ENCODE results near the gene NCAPD3. TPM values are rescaled to one million over a fixed set of nuclear protein-coding genes. Genes with fewer than 3 reads are reported as not detected.

Gene NCAPD3
- total and polyA plus RNA-seq, 2 donors, result 7.2 to 24.4 TPM

DNA sequence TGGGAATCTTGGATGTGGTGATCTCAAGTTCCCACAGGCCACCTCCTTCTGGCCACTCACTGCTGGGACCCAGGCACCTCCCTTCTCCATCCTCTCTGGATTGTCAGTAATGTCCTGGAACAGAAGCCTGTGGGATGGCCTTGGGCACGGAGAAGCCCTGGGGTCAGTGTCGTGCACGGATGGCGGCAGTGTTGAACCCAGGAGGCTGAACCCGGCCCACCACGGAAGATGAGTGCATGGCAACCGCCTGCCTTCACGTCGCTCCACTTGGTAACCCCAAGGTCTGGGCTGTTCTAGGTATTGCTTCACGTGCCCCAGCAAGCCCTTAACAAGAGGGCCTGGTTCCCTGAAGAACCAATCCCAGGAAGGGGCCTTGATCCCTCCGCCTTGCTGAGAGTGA is 22.3 kb upstream of the NCAPD3 start:
- no peaks in the 10 kb centered on the region for H3K9me3 ChIP-seq (ENCODE audit: control insufficient read depth in 2 of 2, insufficient read depth in 1 of 2, low read length in 1 of 2)
- no peak for DNase-seq (ENCODE audit: low read depth in 6 of 9, low spot score in 9 of 9)
- H3K27ac ChIP-seq (ENCODE audit: low read depth in 1 of 2, low read length in 1 of 2), result no peak overlapping the region
- 91% methylated on average over 11 of the region's 11 CpGs for WGBS
- no peaks in the 10 kb centered on the region for H3K27me3 ChIP-seq (ENCODE audit: control insufficient read depth in 2 of 2, insufficient read depth in 1 of 2, low read length in 1 of 2)
- no peak overlapping the region for H3K4me3 ChIP-seq (ENCODE audit: low read length in 2 of 2)
- peaks cover 96 to 97% of the 10 kb centered on the region in 2 donors for H3K36me3 ChIP-seq (ENCODE audit: control insufficient read depth in 2 of 2, insufficient read depth in 2 of 2, low read length in 1 of 2)
- no peaks in the 10 kb centered on the region for H3K4me1 ChIP-seq (ENCODE audit: control insufficient read depth in 2 of 2, insufficient read depth in 2 of 2, low read length in 2 of 2)

DNA sequence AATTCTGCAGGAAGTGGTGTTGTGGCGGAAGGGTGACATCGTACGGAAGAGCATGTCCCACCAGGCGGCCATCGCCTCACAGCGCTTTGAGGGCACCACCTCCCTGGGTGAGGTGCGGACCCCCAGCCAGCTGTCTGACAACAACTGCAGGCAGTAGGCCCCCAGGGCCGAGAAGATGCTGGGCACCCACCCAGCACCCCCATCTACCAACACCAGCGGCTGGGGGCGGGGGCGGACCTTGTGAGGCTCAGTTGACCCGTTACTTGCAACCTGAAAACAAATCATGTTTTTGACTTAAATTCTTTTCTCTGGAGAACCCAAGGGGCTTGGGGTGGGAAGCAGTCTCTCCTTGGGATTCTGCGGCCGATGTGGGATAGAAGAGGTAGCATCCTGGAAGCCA is 21.7 kb upstream of the NCAPD3 start:
- Histone ChIP-seq H3K27me3 (ENCODE audit: control insufficient read depth in 2 of 2, insufficient read depth in 1 of 2, low read length in 1 of 2) (no peaks in the 10 kb centered on the region), H3K27ac (ENCODE audit: low read depth in 1 of 2, low read length in 1 of 2) (no peak overlapping the region), H3K4me1 (ENCODE audit: control insufficient read depth in 2 of 2, insufficient read depth in 2 of 2, low read length in 2 of 2) (no peaks in the 10 kb centered on the region), H3K36me3 (ENCODE audit: control insufficient read depth in 2 of 2, insufficient read depth in 2 of 2, low read length in 1 of 2) (peaks cover 93 to 97% of the 10 kb centered on the region in 2 donors), H3K4me3 (ENCODE audit: low read length in 2 of 2) (no peak overlapping the region), H3K9me3 (ENCODE audit: control insufficient read depth in 2 of 2, insufficient read depth in 1 of 2, low read length in 1 of 2) (no peaks in the 10 kb centered on the region)
- 96% methylated on average over 14 of the region's 14 CpGs for WGBS
- no peak for DNase-seq (ENCODE audit: low read depth in 6 of 9, low spot score in 9 of 9)

DNA sequence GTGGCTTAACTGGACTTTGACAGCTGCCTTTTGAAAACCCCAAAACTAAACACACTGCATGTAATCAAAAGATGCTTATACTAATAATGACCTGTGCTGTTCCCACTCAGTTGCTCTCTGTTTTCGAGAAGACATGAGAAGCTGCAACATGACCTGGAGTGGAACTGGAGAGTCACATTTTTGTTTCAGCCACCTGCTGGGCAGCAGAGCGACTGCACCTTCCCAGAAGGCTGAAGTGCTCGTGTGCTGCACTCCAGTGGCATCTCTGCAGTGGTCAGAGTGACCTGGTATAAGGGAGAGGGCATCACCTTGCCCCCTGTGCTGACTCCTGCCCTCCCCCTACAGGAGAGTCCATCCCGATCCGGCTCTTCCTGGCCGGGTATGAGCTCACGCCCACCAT is 20.8 kb upstream of the NCAPD3 start:
- no peaks in the 10 kb centered on the region for H3K4me1 ChIP-seq (ENCODE audit: control insufficient read depth in 2 of 2, insufficient read depth in 2 of 2, low read length in 2 of 2)
- no peaks in the 10 kb centered on the region for H3K9me3 ChIP-seq (ENCODE audit: control insufficient read depth in 2 of 2, insufficient read depth in 1 of 2, low read length in 1 of 2)
- no peaks in the 10 kb centered on the region for H3K27me3 ChIP-seq (ENCODE audit: control insufficient read depth in 2 of 2, insufficient read depth in 1 of 2, low read length in 1 of 2)
- DNase-seq (ENCODE audit: low read depth in 6 of 9, low spot score in 9 of 9), result peak in 2 of 9 donors; percentile 29 to 33
- 90% methylated on average over 7 of the region's 7 CpGs for WGBS
- peaks cover 92 to 97% of the 10 kb centered on the region in 2 donors for H3K36me3 ChIP-seq (ENCODE audit: control insufficient read depth in 2 of 2, insufficient read depth in 2 of 2, low read length in 1 of 2)
- H3K27ac ChIP-seq (ENCODE audit: low read depth in 1 of 2, low read length in 1 of 2), result no peak overlapping the region
- H3K4me3 ChIP-seq (ENCODE audit: low read length in 2 of 2), result no peak overlapping the region

DNA sequence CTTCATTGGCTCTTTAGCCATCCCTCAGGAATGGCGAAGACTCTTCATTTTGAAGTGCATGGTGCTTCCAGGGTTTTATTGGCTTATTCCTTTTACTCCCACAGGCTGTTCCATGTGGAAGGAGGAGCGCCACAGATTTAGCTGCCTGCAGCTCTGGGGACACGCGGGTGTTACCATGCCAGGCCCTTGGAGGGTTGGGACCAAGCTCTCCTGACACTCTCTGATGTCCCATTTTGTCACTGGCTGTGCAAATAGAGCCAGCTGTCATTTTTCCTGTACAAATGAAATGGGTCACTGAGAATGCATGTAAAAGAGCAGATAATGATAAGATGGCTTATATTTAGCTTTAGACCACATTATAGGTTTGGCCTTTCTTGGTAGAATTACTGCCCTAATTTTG is 20.1 kb upstream of the NCAPD3 start:
- no peak overlapping the region for H3K27ac ChIP-seq (ENCODE audit: low read depth in 1 of 2, low read length in 1 of 2)
- no peak for DNase-seq (ENCODE audit: low read depth in 6 of 9, low spot score in 9 of 9)
- H3K9me3 ChIP-seq (ENCODE audit: control insufficient read depth in 2 of 2, insufficient read depth in 1 of 2, low read length in 1 of 2), result no peaks in the 10 kb centered on the region
- H3K27me3 ChIP-seq (ENCODE audit: control insufficient read depth in 2 of 2, insufficient read depth in 1 of 2, low read length in 1 of 2), result no peaks in the 10 kb centered on the region
- WGBS, result 99% methylated on average over 4 of the region's 4 CpGs
- H3K4me1 ChIP-seq (ENCODE audit: control insufficient read depth in 2 of 2, insufficient read depth in 2 of 2, low read length in 2 of 2), result no peaks in the 10 kb centered on the region
- H3K4me3 ChIP-seq (ENCODE audit: low read length in 2 of 2), result no peak overlapping the region
- H3K36me3 ChIP-seq (ENCODE audit: control insufficient read depth in 2 of 2, insufficient read depth in 2 of 2, low read length in 1 of 2), result peaks cover 92 to 97% of the 10 kb centered on the region in 2 donors

DNA sequence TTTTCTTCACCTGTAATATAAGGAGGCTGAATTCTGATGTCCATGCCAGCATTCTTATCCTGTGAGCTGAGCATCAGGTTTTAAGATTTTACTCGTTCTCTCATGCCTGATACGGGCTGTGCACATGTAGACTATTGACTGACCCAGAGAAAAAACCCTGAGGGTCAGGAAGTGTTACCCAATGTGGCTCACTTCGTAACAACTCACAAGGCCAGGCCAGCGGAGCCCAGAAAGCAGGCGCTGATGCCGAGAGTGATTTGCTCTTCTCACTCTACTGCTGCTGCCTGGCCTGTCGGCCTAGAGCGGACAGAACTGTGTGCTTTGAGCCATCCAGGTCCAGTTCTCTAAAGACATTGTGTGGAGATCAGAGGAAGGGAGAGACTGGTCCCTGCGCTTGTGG is 18.6 kb upstream of the NCAPD3 start:
- 97% methylated on average over 9 of the region's 9 CpGs for WGBS
- Histone ChIP-seq H3K9me3 (ENCODE audit: control insufficient read depth in 2 of 2, insufficient read depth in 1 of 2, low read length in 1 of 2) (no peaks in the 10 kb centered on the region), H3K36me3 (ENCODE audit: control insufficient read depth in 2 of 2, insufficient read depth in 2 of 2, low read length in 1 of 2) (peaks cover 78 to 90% of the 10 kb centered on the region in 2 donors), H3K4me3 (ENCODE audit: low read length in 2 of 2) (no peak overlapping the region), H3K27me3 (ENCODE audit: control insufficient read depth in 2 of 2, insufficient read depth in 1 of 2, low read length in 1 of 2) (no peaks in the 10 kb centered on the region), H3K4me1 (ENCODE audit: control insufficient read depth in 2 of 2, insufficient read depth in 2 of 2, low read length in 2 of 2) (no peaks in the 10 kb centered on the region), H3K27ac (ENCODE audit: low read depth in 1 of 2, low read length in 1 of 2) (no peak overlapping the region)
- no peak for DNase-seq (ENCODE audit: low read depth in 6 of 9, low spot score in 9 of 9)

DNA sequence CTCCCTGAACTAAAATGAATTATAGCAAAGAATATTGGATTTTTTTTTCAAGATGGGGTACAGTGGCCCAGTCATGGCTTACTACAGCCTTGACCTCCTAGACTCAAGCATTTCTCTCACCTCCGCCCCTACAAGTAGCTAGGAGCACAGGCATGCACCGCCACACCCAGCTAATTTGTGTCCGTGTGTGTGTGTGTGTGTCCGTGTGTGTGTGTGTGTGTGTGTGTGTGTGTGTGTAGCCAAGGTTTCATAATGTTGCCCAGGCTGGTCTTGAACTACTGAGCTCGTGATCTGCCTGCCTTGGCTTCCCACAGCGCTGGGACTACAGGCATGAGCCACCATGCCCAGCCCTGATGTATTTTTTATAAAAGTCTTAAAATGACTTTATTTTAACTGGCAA is 16.8 kb upstream of the NCAPD3 start:
- 78% methylated on average over 6 of the region's 6 CpGs for WGBS
- no peak for DNase-seq (ENCODE audit: low read depth in 6 of 9, low spot score in 9 of 9)

DNA sequence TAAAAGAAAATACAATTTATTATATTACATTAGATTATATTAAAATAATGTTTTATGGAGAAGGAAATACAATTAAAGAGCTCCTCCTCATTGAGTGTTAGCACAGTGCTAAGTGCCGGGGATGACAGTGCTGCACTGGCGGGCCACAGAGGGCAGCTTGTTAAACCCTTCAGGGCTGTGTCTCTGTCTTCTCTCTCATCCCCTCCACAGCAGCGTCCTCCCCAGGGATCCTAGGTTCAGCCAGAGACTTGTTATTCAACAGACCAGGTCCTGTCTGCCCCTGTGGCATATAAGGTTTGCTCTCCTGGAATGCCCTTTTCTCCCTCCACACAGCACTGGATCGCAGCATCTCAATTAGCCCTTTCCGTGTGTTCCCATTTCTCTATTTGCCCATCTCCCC is 15.2 kb upstream of the NCAPD3 start:
- Histone ChIP-seq H3K36me3 (ENCODE audit: control insufficient read depth in 2 of 2, insufficient read depth in 2 of 2, low read length in 1 of 2) (peaks cover 72 to 79% of the 10 kb centered on the region in 2 donors), H3K4me1 (ENCODE audit: control insufficient read depth in 2 of 2, insufficient read depth in 2 of 2, low read length in 2 of 2) (no peaks in the 10 kb centered on the region), H3K27ac (ENCODE audit: low read depth in 1 of 2, low read length in 1 of 2) (no peak overlapping the region), H3K27me3 (ENCODE audit: control insufficient read depth in 2 of 2, insufficient read depth in 1 of 2, low read length in 1 of 2) (no peaks in the 10 kb centered on the region), H3K4me3 (ENCODE audit: low read length in 2 of 2) (no peak overlapping the region), H3K9me3 (ENCODE audit: control insufficient read depth in 2 of 2, insufficient read depth in 1 of 2, low read length in 1 of 2) (no peaks in the 10 kb centered on the region)
- WGBS, result over 99% methylated on average over 5 of the region's 5 CpGs
- no peak for DNase-seq (ENCODE audit: low read depth in 6 of 9, low spot score in 9 of 9)

More for the DNA sequence above, 16.8 kb upstream of the NCAPD3 start:
- Histone ChIP-seq H3K4me1 (ENCODE audit: control insufficient read depth in 2 of 2, insufficient read depth in 2 of 2, low read length in 2 of 2) (no peaks in the 10 kb centered on the region), H3K9me3 (ENCODE audit: control insufficient read depth in 2 of 2, insufficient read depth in 1 of 2, low read length in 1 of 2) (no peaks in the 10 kb centered on the region), H3K27ac (ENCODE audit: low read depth in 1 of 2, low read length in 1 of 2) (no peak overlapping the region), H3K36me3 (ENCODE audit: control insufficient read depth in 2 of 2, insufficient read depth in 2 of 2, low read length in 1 of 2) (peaks cover 78 to 84% of the 10 kb centered on the region in 2 donors), H3K4me3 (ENCODE audit: low read length in 2 of 2) (no peak overlapping the region), H3K27me3 (ENCODE audit: control insufficient read depth in 2 of 2, insufficient read depth in 1 of 2, low read length in 1 of 2) (no peaks in the 10 kb centered on the region)

DNA sequence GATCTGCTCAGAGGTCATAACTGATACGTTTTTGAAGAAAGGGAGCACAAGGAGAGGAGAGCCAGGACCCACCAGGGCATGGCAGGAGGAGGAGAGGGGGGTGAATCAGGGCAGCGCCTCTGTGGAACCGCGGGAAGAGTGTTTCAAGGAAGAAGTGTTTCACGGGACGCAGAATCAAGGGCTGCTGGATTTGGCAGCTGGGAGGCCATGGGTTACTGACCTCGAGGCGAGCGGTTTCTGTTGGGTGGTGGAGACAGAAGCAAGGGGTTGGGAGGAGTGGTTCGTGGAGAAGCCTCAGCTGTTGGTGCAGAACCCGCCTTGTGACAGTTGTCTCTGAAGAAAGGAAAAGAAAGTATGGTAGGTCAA is 13.8 kb upstream of the NCAPD3 start:
- no peaks in the 10 kb centered on the region for H3K9me3 ChIP-seq (ENCODE audit: control insufficient read depth in 2 of 2, insufficient read depth in 1 of 2, low read length in 1 of 2)
- no peak for DNase-seq (ENCODE audit: low read depth in 6 of 9, low spot score in 9 of 9)
- 91% methylated on average over 11 of the region's 11 CpGs for WGBS
- no peak overlapping the region for H3K27ac ChIP-seq (ENCODE audit: low read depth in 1 of 2, low read length in 1 of 2)
- H3K36me3 ChIP-seq (ENCODE audit: control insufficient read depth in 2 of 2, insufficient read depth in 2 of 2, low read length in 1 of 2), result peaks cover 57 to 65% of the 10 kb centered on the region in 2 donors
- no peaks in the 10 kb centered on the region for H3K4me1 ChIP-seq (ENCODE audit: control insufficient read depth in 2 of 2, insufficient read depth in 2 of 2, low read length in 2 of 2)
- no peaks in the 10 kb centered on the region for H3K27me3 ChIP-seq (ENCODE audit: control insufficient read depth in 2 of 2, insufficient read depth in 1 of 2, low read length in 1 of 2)
- no peak overlapping the region for H3K4me3 ChIP-seq (ENCODE audit: low read length in 2 of 2)

DNA sequence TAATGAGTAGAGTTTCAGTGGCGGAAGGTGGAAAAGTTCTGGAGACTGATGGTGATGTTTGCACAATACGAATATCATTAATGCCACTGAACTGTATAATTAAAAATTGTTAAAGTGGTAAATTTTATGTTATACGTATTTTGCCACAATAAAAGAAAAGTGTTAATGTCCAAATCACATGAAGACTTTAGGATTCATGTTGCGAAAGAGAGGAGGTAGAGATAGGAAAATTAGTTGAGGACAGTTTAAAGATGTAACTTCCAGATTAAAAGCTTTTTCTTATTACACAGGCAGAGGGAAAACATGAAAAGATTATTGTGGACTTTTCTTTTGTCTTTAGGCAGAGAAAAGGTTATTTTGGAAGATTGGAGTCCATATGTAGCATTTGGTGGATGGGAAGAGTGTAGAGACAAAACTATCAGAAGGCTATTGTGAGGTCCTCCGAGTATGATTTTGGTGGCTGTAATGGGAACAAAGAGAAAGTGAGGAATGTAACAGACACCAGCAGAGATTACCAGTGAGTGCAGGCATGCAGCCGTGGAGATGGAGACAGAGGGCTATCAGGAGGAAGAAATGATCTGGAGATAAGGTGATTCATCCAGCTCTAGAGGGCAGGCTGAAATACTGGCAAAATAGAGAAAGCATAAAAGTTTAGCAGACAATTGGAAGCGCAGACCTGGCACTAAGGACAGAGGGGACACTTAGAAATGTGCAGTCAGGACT is 13.2 kb upstream of the NCAPD3 start:
- H3K4me1 ChIP-seq (ENCODE audit: control insufficient read depth in 2 of 2, insufficient read depth in 2 of 2, low read length in 2 of 2), result no peaks in the 10 kb centered on the region
- peaks cover 52 to 62% of the 10 kb centered on the region in 2 donors for H3K36me3 ChIP-seq (ENCODE audit: control insufficient read depth in 2 of 2, insufficient read depth in 2 of 2, low read length in 1 of 2)
- no peaks in the 10 kb centered on the region for H3K9me3 ChIP-seq (ENCODE audit: control insufficient read depth in 2 of 2, insufficient read depth in 1 of 2, low read length in 1 of 2)
- H3K27ac ChIP-seq (ENCODE audit: low read depth in 1 of 2, low read length in 1 of 2), result no peak overlapping the region
- no peak overlapping the region for H3K4me3 ChIP-seq (ENCODE audit: low read length in 2 of 2)
- no peaks in the 10 kb centered on the region for H3K27me3 ChIP-seq (ENCODE audit: control insufficient read depth in 2 of 2, insufficient read depth in 1 of 2, low read length in 1 of 2)
- DNase-seq (ENCODE audit: low read depth in 6 of 9, low spot score in 9 of 9), result no peak
- WGBS, result 97% methylated on average over 7 of the region's 7 CpGs
